CD4-positive, alpha-beta T cell treated with Interleukin-4 for 4 hours (primary cell): Measurements from ENCODE around the gene UTP3.
"Not testable (repeated sequence)": the region's sequence is repeated elsewhere in the genome, so short reads cannot be mapped to it uniquely, and the experiment has no call there.

ENCODE experiments used
- DNase-seq: peaks from one replicate; pipeline ENCODE4 v3.0.0-alpha.2; 2020

UTP3 gene, protein sequence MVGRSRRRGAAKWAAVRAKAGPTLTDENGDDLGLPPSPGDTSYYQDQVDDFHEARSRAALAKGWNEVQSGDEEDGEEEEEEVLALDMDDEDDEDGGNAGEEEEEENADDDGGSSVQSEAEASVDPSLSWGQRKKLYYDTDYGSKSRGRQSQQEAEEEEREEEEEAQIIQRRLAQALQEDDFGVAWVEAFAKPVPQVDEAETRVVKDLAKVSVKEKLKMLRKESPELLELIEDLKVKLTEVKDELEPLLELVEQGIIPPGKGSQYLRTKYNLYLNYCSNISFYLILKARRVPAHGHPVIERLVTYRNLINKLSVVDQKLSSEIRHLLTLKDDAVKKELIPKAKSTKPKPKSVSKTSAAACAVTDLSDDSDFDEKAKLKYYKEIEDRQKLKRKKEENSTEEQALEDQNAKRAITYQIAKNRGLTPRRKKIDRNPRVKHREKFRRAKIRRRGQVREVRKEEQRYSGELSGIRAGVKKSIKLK

GRCh38 chr4:70687821-70688794 lies at the start of gene UTP3:
TSS of gene UTP3 (plus strand) at chr4:70688532. CDS start at chr4:70688678, 146 bp downstream.
- DNase-seq: peak; percentile 97

- no peak for DNase-seq
Observed at GRCh38 chr4:70640192-70640591, 48.1 kb upstream of the UTP3 start.

DNA sequence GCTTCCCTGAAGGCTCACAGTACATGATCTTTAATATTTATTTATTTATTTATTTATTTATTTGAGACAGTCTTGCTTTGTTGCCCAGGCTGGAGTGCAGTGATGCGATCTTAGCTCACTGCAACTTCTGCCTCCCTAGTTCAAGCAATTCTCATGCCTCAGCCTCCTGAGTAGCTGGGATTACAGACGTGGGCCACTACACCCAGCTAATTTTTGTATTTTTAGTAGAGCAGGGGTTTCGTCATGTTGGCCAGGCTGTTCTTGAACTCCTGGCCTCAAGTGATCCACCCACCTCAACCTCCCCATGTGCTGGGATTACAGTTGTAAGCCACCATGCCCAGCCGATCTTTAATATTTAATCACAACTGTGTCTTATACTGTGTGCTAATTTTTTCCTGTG lies 37.6 kb upstream of the UTP3 start:
- not testable (repeated sequence) for DNase-seq

DNA sequence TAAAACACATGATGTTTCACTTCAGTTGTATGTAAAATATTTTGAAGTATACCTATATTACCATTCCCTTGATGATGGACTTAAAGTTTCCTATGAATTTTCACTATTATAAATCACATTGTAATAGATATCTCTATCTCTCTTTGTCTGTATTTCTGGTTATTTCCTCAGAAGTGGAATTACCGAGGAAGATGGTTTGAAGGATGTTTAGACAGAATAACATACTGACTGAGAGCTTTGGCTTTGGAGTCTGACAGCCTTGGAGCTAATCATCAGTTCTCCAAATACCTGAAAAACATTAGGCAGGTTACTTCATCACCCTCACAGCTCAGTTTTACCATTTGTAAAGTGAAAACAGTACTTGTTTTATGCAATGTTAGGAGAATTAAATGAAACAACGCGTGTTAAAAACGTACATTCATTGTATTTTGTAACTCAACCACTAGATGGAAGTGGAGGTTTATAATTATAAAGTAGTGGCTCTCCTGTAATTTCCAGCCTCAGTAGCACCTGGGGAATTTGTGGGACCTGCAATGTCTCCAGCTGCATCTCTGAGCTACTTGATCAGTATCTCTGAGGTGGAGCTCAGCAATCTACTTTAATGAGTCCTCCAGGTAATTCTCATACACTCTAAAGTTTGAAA lies 36.3 kb upstream of the UTP3 start:
- peak; percentile 24 for DNase-seq

- DNase-seq: no peak
Observed at GRCh38 chr4:70654605-70655011, 33.7 kb upstream of the UTP3 start.

- no peak for DNase-seq
Observed at GRCh38 chr4:70657326-70657725, 31.0 kb upstream of the UTP3 start.

DNA sequence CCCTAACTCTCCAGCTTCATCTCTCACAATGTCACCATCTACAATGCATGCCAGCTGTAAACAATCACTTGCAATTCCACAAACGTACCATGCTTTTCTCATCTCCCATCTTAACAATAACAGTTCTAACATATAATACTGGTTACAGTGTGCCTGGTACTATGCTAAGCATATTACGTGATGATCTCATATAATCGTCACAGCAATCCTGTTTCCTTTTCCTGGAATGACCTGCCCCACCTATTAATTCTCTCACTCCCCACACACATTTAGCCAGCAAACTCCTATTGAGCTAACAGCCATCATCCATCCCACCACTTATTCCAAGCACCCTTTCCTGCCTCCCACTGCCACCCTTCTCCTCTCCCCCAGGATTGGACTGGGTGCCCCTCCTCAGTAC lies 29.9 kb upstream of the UTP3 start:
- DNase-seq: no peak

GRCh38 chr4:70660106-70660505 lies 28.2 kb upstream of the UTP3 start:
- no peak for DNase-seq

- not testable (repeated sequence) for DNase-seq
Observed at GRCh38 chr4:70661309-70661922, 26.9 kb upstream of the UTP3 start.

- DNase-seq: no peak
Observed at GRCh38 chr4:70666369-70666768, 22.0 kb upstream of the UTP3 start, which contains the start of gene JCHAIN. TSS of gene JCHAIN (minus strand) at chr4:70666508. CDS start at chr4:70666490, 18 bp downstream.

DNA sequence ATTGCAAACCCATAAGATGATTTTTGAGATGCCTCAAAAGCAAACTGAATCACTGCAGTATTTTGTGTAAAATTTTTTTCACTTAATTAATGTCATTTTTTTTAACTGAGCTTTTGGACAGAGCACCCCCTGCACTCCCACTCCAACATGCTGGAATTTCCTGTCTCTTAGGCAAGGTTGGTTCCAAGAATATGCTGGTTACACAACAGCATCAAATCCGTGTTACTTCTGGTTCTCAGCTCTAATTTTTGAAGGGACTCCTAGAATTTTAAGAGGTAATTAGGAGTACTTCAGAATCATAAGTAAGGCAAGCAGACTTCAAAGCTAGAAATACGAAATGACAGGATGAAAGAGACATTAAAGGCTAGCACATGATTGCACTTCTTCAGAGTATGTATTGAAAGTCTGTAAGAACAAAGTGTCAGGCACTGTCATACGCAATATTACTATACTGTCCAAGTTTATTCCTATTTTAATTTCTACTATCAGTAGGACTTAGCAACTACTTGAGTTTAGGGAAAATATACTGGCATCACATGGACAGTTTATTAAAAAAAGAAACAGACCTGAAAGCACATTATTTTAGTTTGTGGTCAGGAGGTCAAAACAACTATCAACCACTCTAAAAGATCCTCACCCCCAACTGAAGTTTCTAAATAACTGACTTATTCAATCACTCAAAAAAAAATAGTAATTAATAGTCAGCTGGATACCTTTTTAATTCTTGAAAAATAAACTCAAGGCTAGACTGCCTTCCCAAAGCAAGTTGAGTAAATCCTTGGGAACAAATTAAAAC lies 20.4 kb upstream of the UTP3 start:
- DNase-seq: no peak

- DNase-seq: no peak
Observed at GRCh38 chr4:70670332-70671014, 17.9 kb upstream of the UTP3 start.

DNA sequence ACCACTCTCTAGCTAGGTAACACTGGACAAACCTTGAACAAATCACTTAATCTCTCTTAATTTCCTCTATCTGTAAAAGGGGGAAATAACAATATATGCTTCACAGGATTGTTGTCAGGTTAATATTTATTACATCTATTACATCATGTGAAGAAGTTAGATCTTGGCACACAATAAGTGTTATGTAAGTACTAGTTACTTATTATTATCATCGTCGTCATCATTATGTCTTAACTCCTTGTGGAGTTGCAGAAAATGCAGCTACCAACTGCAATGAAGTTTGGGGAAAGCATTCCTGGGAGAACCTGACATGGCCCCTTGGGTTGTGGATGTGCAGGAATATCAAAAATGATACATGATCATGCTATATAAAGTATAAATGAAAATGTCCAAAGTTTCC lies 17.2 kb upstream of the UTP3 start:
- no peak for DNase-seq

DNA sequence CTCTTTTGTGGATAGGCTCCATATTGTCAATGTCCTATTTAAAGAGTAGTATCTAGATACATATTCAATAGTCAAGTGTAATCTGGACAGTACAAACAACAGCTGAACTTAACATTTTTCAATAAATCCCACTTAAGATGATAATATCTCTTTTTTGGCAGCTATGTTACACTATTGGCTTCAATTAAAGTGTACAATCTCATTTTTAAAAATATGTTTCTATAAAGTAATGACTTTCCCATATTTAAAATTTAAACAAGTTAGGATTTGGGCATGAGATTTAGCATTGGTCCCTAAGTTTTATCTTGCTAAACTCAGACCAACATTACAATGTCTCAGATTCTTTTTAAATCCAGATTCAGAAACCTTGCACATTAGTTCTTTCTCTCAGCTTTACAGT lies 14.1 kb upstream of the UTP3 start:
- DNase-seq: no peak

DNA sequence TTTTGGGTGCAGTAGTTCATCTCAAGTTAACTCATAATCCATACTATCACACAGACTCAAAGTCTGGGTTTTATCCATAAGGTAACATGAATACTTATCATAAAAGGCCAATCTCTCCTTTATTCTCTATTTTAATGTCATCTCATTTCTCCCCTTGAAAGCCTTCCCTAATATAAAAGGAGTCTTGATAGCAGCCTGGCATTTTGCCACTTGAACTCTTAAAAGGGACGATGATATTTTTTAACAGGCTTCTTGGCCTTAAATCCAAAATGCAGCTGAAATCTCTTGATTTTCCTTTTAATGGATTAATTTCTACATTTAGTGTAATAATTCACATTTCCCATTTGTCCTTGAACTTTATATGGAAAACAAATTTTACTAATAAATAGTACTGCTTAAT lies 13.6 kb upstream of the UTP3 start:
- no peak for DNase-seq

GRCh38 chr4:70676554-70677090 lies 11.7 kb upstream of the UTP3 start:
- no peak for DNase-seq

DNA sequence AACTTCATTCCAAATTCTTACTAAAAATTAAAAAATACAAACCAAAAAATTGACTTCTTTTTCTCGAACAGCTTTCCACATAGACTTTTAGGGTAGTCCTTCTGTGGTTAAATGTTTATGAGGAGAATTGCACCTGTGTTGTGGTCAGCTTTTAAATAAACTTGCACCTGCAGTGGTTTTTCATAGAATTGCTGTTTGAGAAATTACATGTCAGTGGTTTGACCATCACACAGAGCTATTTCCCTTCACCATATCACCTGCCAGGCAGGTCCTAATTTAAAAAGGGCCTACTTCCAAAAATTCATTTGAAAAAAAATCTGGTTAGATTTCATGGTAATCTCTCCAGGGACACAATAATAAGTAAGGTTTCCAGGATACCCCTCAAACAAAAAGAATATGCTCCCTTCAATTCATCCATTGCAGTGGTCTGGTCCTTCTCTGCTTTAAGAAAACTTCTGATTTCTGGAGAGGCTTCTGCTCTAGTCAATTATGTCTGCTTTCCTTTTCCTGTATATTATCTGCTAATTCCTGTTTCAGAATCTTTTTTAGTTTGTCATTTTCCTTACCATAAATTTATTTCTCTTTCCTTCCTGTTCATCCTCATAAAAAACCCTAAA lies 9.8 kb upstream of the UTP3 start:
- no peak for DNase-seq

DNA sequence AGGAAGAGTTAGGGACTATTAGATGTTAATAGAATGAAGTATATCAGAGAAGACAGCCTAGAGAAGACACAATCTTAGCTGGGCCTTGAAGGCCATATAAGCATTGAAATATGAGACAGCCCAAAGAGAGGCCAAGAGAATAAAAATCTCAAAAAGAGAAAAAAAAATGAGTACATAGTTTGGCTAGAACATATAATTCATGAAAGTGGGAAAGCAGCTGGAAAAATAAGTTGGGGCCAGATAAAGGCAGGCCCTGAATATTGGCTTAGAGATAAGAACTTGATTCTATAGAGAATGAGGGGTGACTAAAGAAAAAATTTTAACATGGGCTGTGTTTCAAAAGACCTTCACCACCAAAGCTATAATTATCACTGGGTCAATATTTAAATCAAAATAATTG lies 7.4 kb upstream of the UTP3 start:
- DNase-seq: no peak

GRCh38 chr4:70681704-70682103 lies 6.6 kb upstream of the UTP3 start:
- DNase-seq: no peak

GRCh38 chr4:70682142-70682541 lies 6.2 kb upstream of the UTP3 start:
- DNase-seq: not testable (repeated sequence)
